HCT116 (cell line): ENCODE results near the gene GTF2IRD1. TPM values are rescaled to one million over a fixed set of nuclear protein-coding genes. Genes with fewer than 3 reads are reported as not detected.

Source experiments
- ATAC-seq: fragments of 200-7000 bp; cut with Tn5 transposase; 2 replicates; pipeline ENCODE4 v1.9.1; 2020; ENCODE audit warnings: mild to moderate bottlenecking, moderate library complexity
- BruUV-seq: library from RNA; stranded (reverse); fragments of 400-500 nt; replicated peaks from 2 replicates; lab custom pipeline; 2021; lab: Mats Ljungman, UMichigan
- CTCF ChIA-PET: fragments of 300-600 bp; sonication (Branson Sonifier 250); formaldehyde crosslinking; loops from one replicate; lab custom pipeline; 2021; ENCODE audit warnings: antibody characterized with exemption; lab: Charles Lee
- POLR2A ChIA-PET: fragments of 300-600, 350-600 bp; sonication (Branson Sonifier 250); formaldehyde crosslinking; loops from one replicate; lab custom pipeline; 2021; ENCODE audit warnings: antibody characterized with exemption; lab: Charles Lee
- RAD21 ChIA-PET, 2 experiments: fragments of 300-600 bp; sonication (Branson Sonifier 250); formaldehyde crosslinking; loops; one replicate each; lab custom pipeline; 2023; ENCODE audit warnings: low total read pairs in 2 of 2; ENCODE audit not compliant: uncharacterized antibody in 2 of 2, unreplicated experiment in 2 of 2, low non-redundant PET in 1 of 2; lab: Charles Lee
- DNase-seq: peaks from one replicate; pipeline ENCODE4 v3.0.0-alpha.2; 2010; ENCODE audit warnings: low read depth, low spot score
- H2AFZ ChIP-seq: fragments of 200-600 bp; shearing (Covaris generic), sonication (generic); 2 replicates; pipeline ENCODE4 v1.6.1; 2017; ENCODE audit warnings: low read depth, mixed run types, mixed read lengths, antibody characterized with exemption, low read length; ENCODE audit not compliant: poor library complexity, severe bottlenecking
- H3K27ac ChIP-seq: 2 replicates; pipeline ENCODE4 v1.5.1; 2012; ENCODE audit warnings: low read depth, low read length
- H3K27me3 ChIP-seq: fragments of 200-600 bp; sonication (generic); 2 replicates; pipeline ENCODE4 v1.6.1; 2016; ENCODE audit warnings: mixed run types, low read length, mixed read lengths; ENCODE audit not compliant: insufficient read depth
- H3K36me3 ChIP-seq, 2 experiments: fragments of 200-500 bp in 1 of 2; fragments of 200-600 bp in 1 of 2; sonication (Bioruptor generic) in 1 of 2; sonication (generic) in 1 of 2; 2 replicates each; pipeline versions ENCODE4 v1.5.1 to v1.6.1; 2014 to 2016; ENCODE audit warnings: low read length in 2 of 2, inconsistent platforms in 1 of 2, mixed read lengths in 1 of 2, mixed run types in 1 of 2; ENCODE audit not compliant: insufficient read depth in 2 of 2, control insufficient read depth in 1 of 2
- H3K4me1 ChIP-seq, 2 experiments: fragments of 200-600 bp in 1 of 2; sonication (generic) in 1 of 2; 2 replicates each; pipeline versions ENCODE4 v1.5.1 to v1.6.1; 2012 to 2017; ENCODE audit warnings: low read length in 2 of 2, inconsistent platforms in 1 of 2, mild to moderate bottlenecking in 1 of 2, mixed read lengths in 1 of 2, mixed run types in 1 of 2, moderate library complexity in 1 of 2; ENCODE audit not compliant: insufficient read depth in 2 of 2, control insufficient read depth in 1 of 2
- H3K4me2 ChIP-seq: fragments of 200-600 bp; sonication (generic); 2 replicates; pipeline ENCODE4 v1.6.1; 2017; ENCODE audit warnings: mixed run types, low read length, mixed read lengths
- H3K4me3 ChIP-seq, 2 experiments: fragments of 200-600 bp in 1 of 2; sonication (generic) in 1 of 2; replicated peaks in 1 of 2; 2 replicates each; pipeline ENCODE4 v1.5.1; 2011 to 2016; ENCODE audit warnings: low read length in 2 of 2, control low read depth in 1 of 2, low read depth in 1 of 2, mild to moderate bottlenecking in 1 of 2, mixed read lengths in 1 of 2, mixed run types in 1 of 2
- H3K79me2 ChIP-seq: fragments of 200-600 bp; sonication (generic); 2 replicates; pipeline ENCODE4 v1.6.1; 2017; ENCODE audit warnings: mild to moderate bottlenecking, mixed run types, low read length, moderate library complexity, mixed read lengths; ENCODE audit not compliant: insufficient read depth
- H3K9ac ChIP-seq: fragments of 200-600 bp; sonication (generic); 2 replicates; pipeline ENCODE4 v1.6.1; 2016; ENCODE audit warnings: low read length, mixed read lengths
- H3K9me2 ChIP-seq: fragments of 200-600 bp; sonication (generic), shearing (Covaris generic); 2 replicates; pipeline ENCODE4 v1.6.1; 2017; ENCODE audit warnings: mixed run types, mild to moderate bottlenecking, moderate library complexity; ENCODE audit not compliant: insufficient read depth
- H3K9me3 ChIP-seq, 2 experiments: fragments of 200-500 bp in 1 of 2; fragments of 200-600 bp in 1 of 2; sonication (Bioruptor generic) in 1 of 2; sonication (generic) in 1 of 2; 2 replicates each; pipeline ENCODE4 v1.6.1; 2014 to 2017; ENCODE audit warnings: low read length in 2 of 2, mixed read lengths in 2 of 2, inconsistent platforms in 1 of 2, low read depth in 1 of 2, mild to moderate bottlenecking in 1 of 2, mixed run types in 1 of 2, moderate library complexity in 1 of 2; ENCODE audit not compliant: control insufficient read depth in 1 of 2, insufficient read depth in 1 of 2
- H4K20me1 ChIP-seq: fragments of 200-600 bp; sonication (generic), shearing (Covaris generic); 2 replicates; pipeline ENCODE4 v1.6.1; 2017; ENCODE audit warnings: mixed run types, mild to moderate bottlenecking, moderate library complexity; ENCODE audit not compliant: insufficient read depth
- CBX3 ChIP-seq: IDR thresholded peaks from 2 replicates; pipeline ENCODE4 v1.6.1; 2012; ENCODE audit warnings: low read depth
- EGR1 ChIP-seq: IDR thresholded peaks from 2 replicates; pipeline ENCODE4 v1.6.1; 2012; ENCODE audit warnings: low read depth
- ELF1 ChIP-seq: IDR thresholded peaks from 2 replicates; pipeline ENCODE4 v1.6.1; 2012; ENCODE audit warnings: low read depth, borderline replicate concordance
- FOSL1 ChIP-seq: IDR thresholded peaks from 2 replicates; pipeline ENCODE4 v1.6.1; 2012; ENCODE audit warnings: low read depth
- JUND ChIP-seq: IDR thresholded peaks from 2 replicates; pipeline ENCODE4 v1.6.1; 2012
- POLR2A ChIP-seq: IDR thresholded peaks from 2 replicates; pipeline ENCODE4 v1.7.0; 2011; ENCODE audit warnings: borderline replicate concordance; ENCODE audit not compliant: insufficient read depth, insufficient read length; ENCODE audit errors: extremely low read depth
- POLR2AphosphoS5 ChIP-seq: IDR thresholded peaks from 2 replicates; pipeline ENCODE4 v1.6.1; 2011; ENCODE audit warnings: mild to moderate bottlenecking, low read depth, low read length, moderate library complexity
- RAD21 ChIP-seq: IDR thresholded peaks from 2 replicates; pipeline ENCODE4 v1.6.1; 2012; ENCODE audit warnings: low read depth, mild to moderate bottlenecking
- SP1 ChIP-seq: IDR thresholded peaks from 2 replicates; pipeline ENCODE4 v1.6.1; 2012; ENCODE audit warnings: low read depth
- SRF ChIP-seq: IDR thresholded peaks from 2 replicates; pipeline ENCODE4 v1.6.1; 2012; ENCODE audit warnings: low read depth
- TCF7L2 ChIP-seq: IDR thresholded peaks from 2 replicates; pipeline ENCODE4 v1.7.0; 2011; ENCODE audit warnings: borderline replicate concordance, inconsistent platforms; ENCODE audit not compliant: insufficient read depth, insufficient read length; ENCODE audit errors: extremely low read depth
- ZFX ChIP-seq: fragments of 450-650 bp; IDR thresholded peaks from 2 replicates; pipeline ENCODE4 v1.6.1; 2017
- ZNF274 ChIP-seq: fragments of 200-500 bp; sonication (Bioruptor generic); IDR thresholded peaks from 2 replicates; pipeline ENCODE4 v1.6.1; 2014; ENCODE audit warnings: mild to moderate bottlenecking, low read depth, low read length, inconsistent platforms
- intact Hi-C: fragments of 100-400 bp; cut with micrococcal nuclease; formaldehyde crosslinking; loops from 2 replicates; pipeline ENCODE4 v1.10.0; 2022
- total RNA-seq: library from RNA; stranded (reverse); gene quantifications from one replicate; pipeline ENCODE4 v1.2.1, GENCODE V29; 2021; ENCODE audit not compliant: unreplicated experiment
- TF ChIP-seq, protein P1 (sequence below): IDR thresholded peaks from 2 replicates; pipeline ENCODE4 v1.6.1; 2012
- TF ChIP-seq, protein P2 (sequence below): IDR thresholded peaks from 2 replicates; pipeline ENCODE4 v1.6.1; 2012
- TF ChIP-seq, protein P3 (sequence below): IDR thresholded peaks from 2 replicates; pipeline ENCODE4 v1.6.1; 2011; ENCODE audit warnings: mild to moderate bottlenecking, low read length, moderate library complexity; ENCODE audit not compliant: insufficient replicate concordance; ENCODE audit errors: extremely low read depth

GTF2IRD1 gene
- total RNA-seq, 1 experiment from 2014 or later = 34.5 TPM

DNA sequence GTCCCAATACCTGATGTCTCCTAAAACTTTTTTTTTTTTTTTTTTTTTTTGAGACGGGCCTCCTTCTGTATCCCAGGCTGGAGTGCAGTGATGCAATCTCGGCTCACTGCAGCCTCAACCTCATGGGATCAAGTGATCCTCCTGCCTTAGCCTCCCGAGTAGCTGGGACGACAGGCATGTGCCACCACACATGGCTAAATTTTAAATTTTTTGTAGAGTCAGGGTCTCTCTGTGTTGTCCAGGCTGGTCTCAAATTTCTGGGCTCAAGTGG is 28.4 kb downstream of the GTF2IRD1 start:
- BruUV-seq = TSS peak; percentile 90
- DNase-seq = no peak
- Histone ChIP-seq H3K9me2 (no peaks in the 10 kb centered on the region), H3K9ac (peak overlapping the region; percentile 41), H3K9me3 (no peaks in the 10 kb centered on the region), H2AFZ (no peak overlapping the region), H3K4me3 (no peak overlapping the region; a peak in 1 of 4 replicates), H3K27ac (peak overlapping the region; percentile 58), H3K4me1 (peaks cover 82 to 87% of the 10 kb centered on the region in 2 experiments), H3K36me3 (no peaks in the 10 kb centered on the region), H3K27me3 (no peaks in the 10 kb centered on the region), H3K79me2 (peaks cover 59% of the 10 kb centered on the region), H3K4me2 (peak overlapping the region; percentile 49), H4K20me1 (no peaks in the 10 kb centered on the region)
- TF ChIP-seq EGR1 = no peak
- no peak for TF ChIP-seq SRF
- TF ChIP-seq, protein P1, sequence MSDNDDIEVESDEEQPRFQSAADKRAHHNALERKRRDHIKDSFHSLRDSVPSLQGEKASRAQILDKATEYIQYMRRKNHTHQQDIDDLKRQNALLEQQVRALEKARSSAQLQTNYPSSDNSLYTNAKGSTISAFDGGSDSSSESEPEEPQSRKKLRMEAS = no peak
- no peak for TF ChIP-seq POLR2A
- no peak for TF ChIP-seq JUND
- no peak for TF ChIP-seq CBX3
- no peak for TF ChIP-seq RAD21
- TF ChIP-seq ZFX = no peak
- no peak for TF ChIP-seq ELF1
- no peak for TF ChIP-seq POLR2AphosphoS5
- TF ChIP-seq, protein P2, sequence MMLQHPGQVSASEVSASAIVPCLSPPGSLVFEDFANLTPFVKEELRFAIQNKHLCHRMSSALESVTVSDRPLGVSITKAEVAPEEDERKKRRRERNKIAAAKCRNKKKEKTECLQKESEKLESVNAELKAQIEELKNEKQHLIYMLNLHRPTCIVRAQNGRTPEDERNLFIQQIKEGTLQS = no peak
- TF ChIP-seq, protein P3, sequence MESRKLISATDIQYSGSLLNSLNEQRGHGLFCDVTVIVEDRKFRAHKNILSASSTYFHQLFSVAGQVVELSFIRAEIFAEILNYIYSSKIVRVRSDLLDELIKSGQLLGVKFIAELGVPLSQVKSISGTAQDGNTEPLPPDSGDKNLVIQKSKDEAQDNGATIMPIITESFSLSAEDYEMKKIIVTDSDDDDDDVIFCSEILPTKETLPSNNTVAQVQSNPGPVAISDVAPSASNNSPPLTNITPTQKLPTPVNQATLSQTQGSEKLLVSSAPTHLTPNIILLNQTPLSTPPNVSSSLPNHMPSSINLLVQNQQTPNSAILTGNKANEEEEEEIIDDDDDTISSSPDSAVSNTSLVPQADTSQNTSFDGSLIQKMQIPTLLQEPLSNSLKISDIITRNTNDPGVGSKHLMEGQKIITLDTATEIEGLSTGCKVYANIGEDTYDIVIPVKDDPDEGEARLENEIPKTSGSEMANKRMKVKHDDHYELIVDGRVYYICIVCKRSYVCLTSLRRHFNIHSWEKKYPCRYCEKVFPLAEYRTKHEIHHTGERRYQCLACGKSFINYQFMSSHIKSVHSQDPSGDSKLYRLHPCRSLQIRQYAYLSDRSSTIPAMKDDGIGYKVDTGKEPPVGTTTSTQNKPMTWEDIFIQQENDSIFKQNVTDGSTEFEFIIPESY = no peak
- no peak for TF ChIP-seq ZNF274
- TF ChIP-seq SP1 = no peak
- no peak for TF ChIP-seq TCF7L2
- TF ChIP-seq FOSL1 = no peak
- POLR2A ChIA-PET = no interaction called here
- no peak for ATAC-seq
- intact Hi-C loops = no loop called here
- CTCF ChIA-PET = no interaction called here
- RAD21 ChIA-PET = no interaction called here
